ENCODE data around the gene PRPH. TPM values are rescaled to one million over a fixed set of nuclear protein-coding genes. Genes with fewer than 3 reads are reported as not detected.
"Not testable (repeated sequence)": the region's sequence is repeated elsewhere in the genome, so short reads cannot be mapped to it uniquely, and the experiment has no call there.

PRPH gene
- polyA plus RNA-seq, 3 donors = 0.43 to 2.4 (median 2.1) TPM

DNA sequence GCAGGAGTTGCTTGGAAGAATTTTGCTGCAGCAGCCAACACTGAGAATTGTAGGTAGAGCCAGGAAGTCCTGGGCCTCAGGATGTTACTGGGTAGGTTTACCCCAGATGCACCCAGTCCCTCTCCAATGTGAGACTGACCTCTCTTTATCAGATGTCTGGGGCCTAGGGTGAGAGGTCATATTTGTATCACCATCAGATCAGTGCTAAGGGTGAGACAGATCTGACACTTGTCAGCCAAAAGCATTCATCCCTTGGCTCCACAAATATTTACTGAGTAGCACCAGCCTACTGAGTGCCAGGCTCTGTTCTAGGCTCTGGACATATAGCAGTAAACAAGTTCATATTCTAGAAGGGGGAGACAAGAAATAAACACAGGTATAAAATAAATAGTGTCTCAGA is 32.4 kb downstream of the PRPH start:
- H3K27ac ChIP-seq (ENCODE audit: low read depth, low read length) = no peak overlapping the region

DNA sequence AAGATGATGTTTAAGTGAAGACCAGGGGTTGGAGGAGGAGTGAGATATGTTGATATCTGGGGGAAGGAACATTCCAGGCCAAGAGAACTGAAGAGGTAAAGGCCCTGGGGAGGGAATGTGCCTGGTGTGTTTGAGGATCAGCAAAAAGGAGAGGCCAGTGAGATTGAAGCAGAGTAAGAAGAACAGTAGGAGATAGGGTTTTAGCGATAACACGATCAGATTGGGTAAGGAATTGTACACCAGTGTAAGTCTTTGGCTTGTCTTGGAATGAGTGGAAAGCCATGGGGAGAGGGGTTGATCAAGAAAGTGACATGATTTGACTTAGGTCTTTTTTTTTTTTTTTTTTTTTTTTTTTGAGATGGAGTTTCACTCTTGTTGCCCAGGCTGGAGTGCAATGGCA is 32.9 kb downstream of the PRPH start:
- 94 to 100% (median 95%) methylated on average over 2 of the region's 2 CpGs for WGBS, 3 donors
- H3K27ac ChIP-seq (ENCODE audit: low read depth, low read length) = no peak overlapping the region

DNA sequence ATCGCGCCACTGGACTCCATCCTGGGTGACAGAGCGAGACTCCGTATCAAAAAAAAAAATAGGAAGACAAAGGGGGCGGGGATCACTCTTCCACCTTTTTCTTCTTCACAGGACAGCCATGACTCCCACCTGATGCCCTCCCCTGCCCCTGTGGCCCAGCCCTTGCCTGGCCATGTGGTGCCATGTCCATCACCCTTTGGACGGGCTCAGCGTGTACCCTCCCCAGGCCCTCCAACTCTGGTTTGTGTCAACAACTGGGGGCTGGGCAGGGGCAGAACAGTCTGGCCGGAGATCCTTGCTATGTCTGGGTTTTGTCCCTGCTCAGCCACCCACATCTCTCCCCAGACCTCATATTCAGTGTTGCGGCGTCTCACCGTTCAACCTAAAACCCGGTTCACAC is 33.9 kb downstream of the PRPH start:
- H3K27ac ChIP-seq (ENCODE audit: low read depth, low read length) = no peak overlapping the region
- 95 to 97% (median 96%) methylated on average over 12 of the region's 12 CpGs for WGBS, 3 donors

DNA sequence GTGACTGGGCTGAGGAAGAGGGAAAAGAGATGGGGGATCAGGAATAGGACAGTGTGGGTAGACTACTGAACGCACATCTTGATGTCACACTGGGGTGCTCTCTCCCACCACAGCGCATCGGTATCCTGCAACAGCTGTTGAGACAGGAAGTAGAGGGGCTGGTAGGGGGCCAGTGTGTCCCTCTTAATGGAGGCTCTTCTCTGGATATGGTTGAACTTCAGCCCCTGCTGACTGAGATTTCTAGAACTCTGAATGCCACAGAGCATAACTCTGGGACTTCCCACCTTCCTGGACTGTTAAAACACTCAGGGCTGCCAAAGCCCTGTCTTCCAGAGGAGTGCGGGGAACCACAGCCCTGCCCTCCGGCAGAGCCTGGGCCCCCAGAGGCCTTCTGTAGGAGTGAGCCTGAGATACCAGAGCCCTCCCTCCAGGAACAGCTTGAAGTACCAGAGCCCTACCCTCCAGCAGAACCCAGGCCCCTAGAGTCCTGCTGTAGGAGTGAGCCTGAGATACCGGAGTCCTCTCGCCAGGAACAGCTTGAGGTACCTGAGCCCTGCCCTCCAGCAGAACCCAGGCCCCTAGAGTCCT is 35.2 kb downstream of the PRPH start:
- 91 to 94% (median 94%) methylated on average over 7 of the region's 7 CpGs for WGBS, 3 donors
- no peak overlapping the region for H3K27ac ChIP-seq (ENCODE audit: low read depth, low read length)

DNA sequence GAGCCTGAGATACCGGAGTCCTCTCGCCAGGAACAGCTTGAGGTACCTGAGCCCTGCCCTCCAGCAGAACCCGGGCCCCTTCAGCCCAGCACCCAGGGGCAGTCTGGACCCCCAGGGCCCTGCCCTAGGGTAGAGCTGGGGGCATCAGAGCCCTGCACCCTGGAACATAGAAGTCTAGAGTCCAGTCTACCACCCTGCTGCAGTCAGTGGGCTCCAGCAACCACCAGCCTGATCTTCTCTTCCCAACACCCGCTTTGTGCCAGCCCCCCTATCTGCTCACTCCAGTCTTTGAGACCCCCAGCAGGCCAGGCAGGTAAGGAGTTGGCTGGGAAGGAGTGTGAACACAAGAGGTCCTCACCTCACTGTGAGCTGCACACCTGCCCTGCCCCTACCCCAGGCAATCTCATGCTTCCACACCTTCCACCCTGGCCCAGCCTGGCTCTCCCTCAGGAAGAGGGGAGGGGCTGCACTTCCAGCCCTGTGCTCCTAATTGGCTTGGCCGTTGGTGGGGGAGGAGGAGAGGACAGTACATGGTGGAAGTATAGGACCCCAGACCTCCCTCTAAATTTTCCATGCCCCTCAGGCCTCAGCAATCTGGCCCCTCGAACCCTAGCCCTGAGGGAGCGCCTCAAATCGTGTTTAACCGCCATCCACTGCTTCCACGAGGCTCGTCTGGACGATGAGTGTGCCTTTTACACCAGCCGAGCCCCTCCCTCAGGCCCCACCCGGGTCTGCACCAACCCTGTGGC is 35.9 kb downstream of the PRPH start:
- H3K27ac ChIP-seq (ENCODE audit: low read depth, low read length) = no peak overlapping the region
- 65 to 79% (median 74%) methylated on average over 14 of the region's 14 CpGs for WGBS, 3 donors

DNA sequence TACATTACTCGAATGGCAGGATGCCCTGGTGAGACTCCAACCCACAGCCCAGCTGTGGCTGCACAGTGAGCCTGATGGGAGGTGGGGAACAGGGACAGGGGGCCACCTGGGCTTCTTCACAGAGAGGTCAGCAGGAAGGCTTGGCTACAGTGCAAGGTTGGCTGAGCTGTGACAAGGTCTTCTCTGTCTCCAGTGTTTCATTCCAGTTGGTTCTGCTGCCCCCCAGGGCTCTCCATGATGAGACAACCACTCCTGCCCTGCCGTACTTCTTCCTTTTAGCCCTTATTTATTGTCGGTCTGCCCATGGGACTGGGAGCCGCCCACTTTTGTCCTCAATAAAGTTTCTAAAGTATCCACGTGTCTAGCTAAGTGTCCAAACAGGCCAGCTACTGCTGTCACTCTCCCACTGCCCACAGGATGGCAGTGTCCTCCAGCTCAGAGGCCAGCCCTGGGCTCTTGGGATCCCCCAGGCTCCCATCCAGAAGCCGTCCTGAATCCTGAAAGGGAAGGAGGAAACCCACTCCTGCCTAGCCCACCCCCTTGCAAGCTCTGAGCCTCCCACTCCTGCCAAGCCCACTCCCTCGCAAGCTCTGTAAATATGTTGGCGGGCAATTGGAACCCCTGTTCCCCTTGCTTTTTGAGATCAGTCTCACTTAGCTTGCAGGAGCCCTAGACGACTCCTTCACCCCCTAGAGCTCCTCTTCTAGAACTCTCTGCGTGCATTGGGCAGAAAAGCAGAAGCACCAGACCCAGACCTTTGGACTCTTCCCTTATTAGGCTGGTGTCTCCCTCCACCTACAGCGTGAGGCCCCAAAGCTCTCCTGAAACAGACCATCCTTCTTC is 36.7 kb downstream of the PRPH start:
- 41 to 47% (median 45%) methylated on average over 11 of the region's 11 CpGs for WGBS, 3 donors
- no peak overlapping the region for H3K27ac ChIP-seq (ENCODE audit: low read depth, low read length)

DNA sequence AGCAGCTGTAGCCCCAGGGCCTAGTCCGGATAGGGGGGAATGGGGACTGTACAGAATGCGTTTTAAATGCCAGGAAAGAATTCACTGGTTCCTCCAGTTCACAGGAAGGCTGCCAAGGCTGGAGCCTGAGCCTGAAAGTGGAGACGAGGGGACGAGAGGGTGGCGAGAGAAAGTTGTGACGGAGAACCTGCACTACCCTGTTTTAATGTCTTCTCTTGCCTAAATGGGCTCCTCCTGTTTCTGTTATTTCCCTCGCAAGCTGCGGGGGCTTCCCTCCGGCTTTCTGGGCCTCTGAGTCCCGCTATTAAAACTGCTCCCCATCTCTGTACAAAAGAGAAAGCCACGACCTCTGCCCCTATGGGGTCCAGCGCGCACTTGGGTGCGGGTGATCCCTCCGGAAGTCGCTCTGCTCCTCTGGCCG is 37.5 kb downstream of the PRPH start:
- 78 to 80% (median 80%) methylated on average over 17 of the region's 17 CpGs for WGBS, 3 donors
- H3K27ac ChIP-seq (ENCODE audit: low read depth, low read length) = no peak overlapping the region

DNA sequence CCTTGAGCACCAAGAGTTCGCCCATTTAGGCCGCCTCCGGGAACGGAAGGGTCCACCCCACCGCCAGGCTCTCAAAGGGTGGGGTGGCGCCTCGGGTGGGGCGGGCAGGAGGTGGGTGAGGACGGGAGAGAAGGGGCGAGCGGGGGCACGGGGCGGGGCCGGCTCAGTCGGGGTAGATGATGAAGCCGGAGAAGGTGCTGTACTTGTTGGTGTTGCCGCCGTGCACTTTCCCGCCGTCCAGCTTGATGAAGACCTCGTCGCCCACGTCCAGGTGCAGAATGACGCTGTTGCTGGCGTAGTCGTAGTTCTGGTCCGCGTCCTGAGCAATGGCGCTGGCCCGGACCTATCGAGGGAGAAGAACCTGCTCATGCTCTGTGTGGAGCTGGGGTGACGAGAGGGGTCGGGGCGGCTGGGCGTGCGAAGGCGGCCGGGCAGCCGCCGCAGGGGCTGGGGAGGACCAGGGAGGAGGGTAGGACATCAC is 38.0 kb downstream of the PRPH start:
- 27 to 37% (median 27%) methylated on average over 39 to 40 of the region's 40 CpGs for WGBS, 3 donors
- H3K27ac ChIP-seq (ENCODE audit: low read depth, low read length) = no peak overlapping the region

DNA sequence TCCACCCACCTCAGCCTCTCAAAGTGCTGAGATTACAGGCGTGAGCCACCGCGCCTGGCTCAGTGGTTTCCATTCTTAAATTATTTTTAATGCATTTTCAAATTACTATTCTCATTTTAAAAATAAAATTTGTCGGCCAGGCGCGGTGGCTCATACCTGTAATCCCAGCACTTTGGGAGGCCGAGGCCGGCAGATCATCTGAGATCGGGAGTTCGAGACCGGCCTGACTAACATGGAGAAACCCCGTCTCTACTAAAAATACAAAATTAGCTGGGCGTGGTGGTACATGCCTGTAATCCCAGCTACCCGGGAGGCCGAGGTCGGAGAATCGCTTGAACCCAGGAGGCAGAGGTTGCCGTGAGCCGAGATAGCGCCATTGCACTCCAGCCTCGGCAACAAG is 38.8 kb downstream of the PRPH start:
- 46 to 54% (median 52%) methylated on average over 21 of the region's 21 CpGs for WGBS, 3 donors
- H3K27ac ChIP-seq (ENCODE audit: low read depth, low read length) = not testable (repeated sequence)

DNA sequence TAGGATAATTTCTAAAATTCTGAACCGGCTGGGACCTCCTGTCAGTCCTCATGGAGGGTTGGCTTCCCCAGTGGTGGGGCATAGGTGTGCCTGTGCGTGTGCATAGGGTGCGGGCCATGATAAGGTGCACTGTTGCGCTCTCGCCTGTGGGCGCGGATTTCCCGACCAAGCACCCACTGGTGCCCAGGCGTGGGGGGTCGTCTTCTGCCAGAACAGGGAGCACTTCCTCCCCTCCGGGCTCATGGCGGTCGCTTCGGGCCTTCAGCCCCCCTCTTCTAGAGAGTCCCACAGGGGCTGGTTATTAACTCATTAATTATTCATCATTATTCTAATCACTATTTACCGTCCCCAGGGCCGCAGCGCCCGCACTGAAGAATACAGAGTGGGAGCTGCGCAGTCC is 39.3 kb downstream of the PRPH start:
- H3K27ac ChIP-seq (ENCODE audit: low read depth, low read length) = no peak overlapping the region
- WGBS, 3 donors = 42 to 56% (median 49%) methylated on average over 19 of the region's 19 CpGs

DNA sequence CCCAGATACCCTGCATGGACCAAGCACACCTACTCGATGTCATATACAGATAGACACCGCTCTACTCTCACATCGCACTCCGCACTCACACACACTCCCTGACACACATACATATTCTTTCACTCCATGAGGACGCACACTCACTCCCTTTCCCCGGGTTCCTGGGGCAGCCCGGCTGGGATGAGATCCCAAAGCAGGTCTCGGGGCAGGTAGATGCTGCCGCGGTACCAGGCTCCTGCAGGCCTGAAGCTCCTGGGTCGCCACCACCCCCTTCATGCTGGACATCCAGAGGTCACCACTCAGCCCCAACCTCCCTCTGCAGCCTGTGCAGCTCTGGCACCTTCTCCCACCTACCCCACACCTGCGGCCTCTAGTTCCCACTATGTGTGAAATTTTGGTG is 39.7 kb downstream of the PRPH start:
- no peak overlapping the region for H3K27ac ChIP-seq (ENCODE audit: low read depth, low read length)
- 55 to 61% (median 57%) methylated on average over 12 of the region's 12 CpGs for WGBS, 3 donors

DNA sequence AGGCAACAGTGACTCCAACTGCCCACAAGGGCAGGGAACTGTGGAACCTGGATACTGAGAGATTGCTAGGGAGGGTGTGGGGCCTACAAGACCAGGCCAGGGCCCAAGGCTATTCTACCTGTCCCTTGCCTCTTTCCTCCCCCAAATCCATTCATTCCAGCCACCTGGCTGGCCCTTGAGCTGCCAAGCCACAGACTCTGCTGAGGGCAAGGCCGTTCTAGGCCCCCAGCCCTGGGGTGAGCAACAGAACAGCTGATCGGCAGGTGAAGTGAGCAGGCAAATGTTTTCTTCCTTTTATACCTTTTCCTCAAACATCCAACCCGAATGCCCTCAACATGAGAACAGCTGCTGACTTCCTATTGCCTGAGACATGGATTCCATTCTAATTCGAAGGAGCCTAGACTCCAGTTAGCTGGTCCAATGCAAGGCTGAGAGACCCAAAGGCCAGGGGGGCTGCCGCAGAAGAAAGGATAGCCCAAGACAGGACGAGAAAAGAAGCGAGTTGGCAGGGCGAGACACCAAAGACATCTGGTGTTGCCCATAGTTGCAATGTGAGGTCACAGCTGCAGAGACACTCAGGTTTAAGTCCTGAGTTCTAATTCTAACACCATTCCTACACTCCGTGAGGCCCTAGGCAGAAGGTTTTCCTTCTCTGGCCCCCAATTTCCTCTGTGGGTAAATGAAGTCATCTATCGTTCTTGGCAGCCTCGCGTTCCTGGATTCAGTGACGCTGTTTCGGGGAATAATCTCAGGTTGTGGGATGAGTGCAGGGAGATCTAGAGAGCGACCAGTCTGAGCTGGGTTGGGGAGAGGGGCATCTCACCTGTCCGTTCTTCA is 40.4 kb downstream of the PRPH start:
- H3K27ac ChIP-seq (ENCODE audit: low read depth, low read length) = no peak overlapping the region
- 58 to 77% (median 60%) methylated on average over 16 of the region's 16 CpGs for WGBS, 3 donors

DNA sequence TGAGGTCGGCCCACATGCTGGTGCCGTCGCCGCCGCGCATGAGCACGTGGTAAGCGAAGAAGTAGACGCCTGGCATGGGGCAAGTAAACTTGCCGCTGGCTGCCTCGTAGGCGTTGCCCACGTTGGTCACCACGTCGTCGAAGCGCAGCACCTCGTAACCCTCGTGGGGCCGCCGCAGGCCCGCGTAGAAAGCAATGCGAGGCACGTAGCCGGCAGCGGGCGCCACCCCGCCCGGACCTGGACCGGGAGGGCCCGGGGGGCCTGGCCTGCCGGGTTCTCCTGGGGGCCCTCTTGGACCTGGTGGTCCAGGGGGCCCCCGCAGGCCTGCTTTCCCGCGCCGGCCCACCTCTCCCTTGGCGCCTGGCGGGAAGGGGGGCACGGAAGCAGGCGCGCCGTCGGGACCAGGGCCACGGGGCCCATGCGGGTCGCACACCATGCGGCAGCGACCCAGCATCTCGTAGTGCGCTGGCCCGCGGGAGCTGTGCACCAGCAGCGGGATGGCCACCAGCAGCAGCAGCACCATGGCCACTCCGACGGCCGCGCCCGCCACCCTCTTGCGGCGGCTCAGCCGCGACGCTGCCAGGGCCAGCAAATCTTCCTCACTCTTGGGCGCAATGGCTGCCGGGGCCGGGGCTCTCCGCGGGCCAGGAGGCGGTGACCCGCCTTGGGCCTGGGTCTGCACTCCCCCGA is 41.2 kb downstream of the PRPH start:
- WGBS, 3 donors = 16 to 19% (median 16%) methylated on average over 50 to 72 of the region's 72 CpGs
- H3K27ac ChIP-seq (ENCODE audit: low read depth, low read length) = no peak overlapping the region

DNA sequence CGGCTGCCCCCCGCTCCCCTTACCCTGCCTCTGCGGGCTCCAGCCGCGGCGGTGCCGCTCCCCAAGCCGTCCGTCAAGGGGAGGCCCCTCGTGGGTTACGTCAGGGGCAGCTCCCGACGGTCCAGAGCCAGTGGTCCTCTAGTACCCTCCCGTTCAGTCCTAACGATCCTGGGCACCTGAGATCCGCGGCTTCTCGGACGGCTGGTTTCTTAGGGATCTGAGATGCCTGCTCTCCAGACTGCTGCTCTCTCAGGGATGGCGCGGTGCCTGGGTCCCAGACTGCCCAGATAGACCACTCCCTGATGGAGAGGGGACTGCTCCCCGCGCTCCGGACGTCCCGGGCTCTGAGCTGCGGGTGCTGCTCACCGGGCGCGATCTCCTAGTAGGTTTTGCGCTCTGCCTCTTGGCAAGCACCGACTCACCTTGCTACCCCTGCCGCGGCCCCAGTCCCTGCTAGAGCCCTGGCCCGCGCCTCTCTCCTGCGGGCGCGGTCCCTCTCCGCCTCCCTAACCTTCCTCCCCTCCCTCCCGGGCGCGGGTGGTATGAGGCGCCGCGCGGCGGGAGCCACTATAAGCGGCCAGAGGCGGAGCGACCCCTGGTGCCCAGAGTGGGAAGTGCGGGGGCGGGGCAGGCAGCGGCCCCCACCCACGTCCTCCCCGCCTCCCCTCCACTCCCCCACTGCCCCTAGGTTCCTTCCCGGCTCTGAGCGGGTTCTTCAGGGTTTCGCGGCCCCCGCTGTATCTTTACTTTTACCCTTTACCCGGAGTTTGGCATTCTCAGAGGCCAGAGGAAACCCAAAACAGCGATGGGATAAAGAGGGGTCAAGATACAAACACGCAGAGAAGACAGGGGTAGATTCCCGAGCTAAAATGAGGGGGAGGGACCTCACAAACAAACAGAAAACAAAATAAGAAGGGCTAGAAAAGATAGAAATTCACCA is 42.0 kb downstream of the PRPH start, which contains the start of gene C1QL4:
TSS of gene C1QL4 (minus strand) at position 544 of the 940 bp plus-strand sequence. CDS start 711 bp downstream, outside the sequence.
- no peak within 1 kb of the TSS for H3K27ac ChIP-seq (ENCODE audit: low read depth, low read length)
- 2 to 3% (median 2%) methylated on average over 53 to 65 of the region's 65 CpGs for WGBS, 3 donors

DNA sequence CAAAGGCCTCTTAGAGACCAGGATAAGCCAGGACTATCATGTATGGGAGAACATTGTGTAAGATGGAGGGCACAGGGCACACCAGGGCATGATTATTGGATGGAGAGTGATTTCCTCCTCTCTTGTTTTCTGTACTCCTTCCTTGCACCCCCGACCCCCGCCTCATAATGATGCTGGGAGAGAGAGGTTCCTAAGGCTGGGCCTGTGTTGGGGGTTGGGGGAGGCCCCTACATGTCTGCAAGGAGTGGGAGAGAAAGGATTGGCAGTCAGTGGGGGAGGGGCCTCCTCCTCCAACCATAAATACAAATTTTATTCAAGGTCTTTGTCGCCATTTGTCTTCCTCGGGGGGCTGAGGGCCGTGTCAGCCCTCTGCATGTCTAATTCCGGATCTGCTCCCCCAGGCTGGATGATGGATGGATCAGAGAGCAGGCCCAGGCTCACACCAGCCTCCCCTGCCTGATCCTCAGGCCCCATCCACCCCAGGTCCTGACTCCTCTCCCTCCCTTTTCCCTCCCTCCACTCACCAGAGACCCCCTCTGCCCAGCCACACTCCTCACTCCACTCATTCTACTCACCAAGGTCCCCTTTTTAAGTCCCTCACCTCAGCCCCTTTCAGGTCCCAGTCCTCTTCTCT is 44.0 kb downstream of the PRPH start:
- H3K27ac ChIP-seq (ENCODE audit: low read depth, low read length) = no peak overlapping the region
- 54 to 76% (median 72%) methylated on average over 6 of the region's 6 CpGs for WGBS, 3 donors

DNA sequence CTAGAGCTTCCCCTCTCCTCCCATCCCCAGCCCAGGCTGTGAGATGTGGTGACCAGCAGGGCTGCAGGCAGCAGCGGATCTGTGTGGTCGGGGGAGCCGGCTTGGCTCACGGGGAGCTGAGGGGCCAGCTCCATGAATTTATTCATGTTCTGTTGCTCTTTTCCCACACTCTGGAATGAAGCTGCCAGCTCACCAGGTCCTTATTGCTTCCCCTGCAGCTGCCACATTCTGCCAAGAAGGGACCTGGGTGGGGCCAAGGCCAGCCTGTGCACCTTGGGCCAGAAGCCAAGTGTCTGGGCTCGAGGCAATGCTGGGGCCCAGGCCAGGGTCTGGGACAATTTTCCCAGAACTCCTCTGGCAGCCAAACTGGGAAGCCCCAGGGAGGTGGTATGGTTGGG is 44.5 kb downstream of the PRPH start:
- WGBS, 3 donors = 27 to 56% (median 52%) methylated on average over 5 of the region's 5 CpGs
- no peak overlapping the region for H3K27ac ChIP-seq (ENCODE audit: low read depth, low read length)
